ENCODE results near the gene LNPEP.

GRCh38 chr5:96893342-96893741 lies 42.5 kb upstream of the LNPEP start:
- TF ChIP-seq CTCF (IDR thresholded peaks at IDR 0.05) (no peak), POLR2A (IDR thresholded peaks at IDR 0.05) (no peak)

Data from Peyer's patch (tissue), 4 donors.